T1000 (cell line): ENCODE results near the gene IQSEC3.
"Not testable (repeated sequence)": the region's sequence is repeated elsewhere in the genome, so short reads cannot be mapped to it uniquely, and the experiment has no call there.

Experiments used
- DNase-seq: peaks from one replicate; lab custom pipeline; 2025; ENCODE audit warnings: mixed read lengths; lab: John Stamatoyannopoulos, UW

IQSEC3 gene

GRCh38 chr12:214003-214741 is 147.6 kb downstream of the IQSEC3 start, which contains the start of gene SLC6A12:
SLC6A12 (minus strand) TSS chr12:214157; CDS start chr12:209986, 4,171 bp downstream.
- DNase-seq: no peak

GRCh38 chr12:215116-215515 is 148.5 kb downstream of the IQSEC3 start:
- no peak for DNase-seq

GRCh38 chr12:217029-217428 is 150.5 kb downstream of the IQSEC3 start:
- not testable (repeated sequence) for DNase-seq

- no peak for DNase-seq
These were observed 151.7 kb downstream of the IQSEC3 start for GRCh38 chr12:218221-218620.

GRCh38 chr12:218728-219590 is 152.4 kb downstream of the IQSEC3 start:
- DNase-seq: no peak

- DNase-seq: no peak
These were observed 153.4 kb downstream of the IQSEC3 start for GRCh38 chr12:219891-220352.

GRCh38 chr12:220491-220890 is 153.9 kb downstream of the IQSEC3 start:
- no peak for DNase-seq

- no peak for DNase-seq
These were observed 154.5 kb downstream of the IQSEC3 start for GRCh38 chr12:220946-221550.

GRCh38 chr12:221736-222135 is 155.2 kb downstream of the IQSEC3 start:
- no peak for DNase-seq

GRCh38 chr12:223841-224240 is 157.3 kb downstream of the IQSEC3 start:
- DNase-seq: no peak

GRCh38 chr12:224330-224729 is 157.8 kb downstream of the IQSEC3 start:
- DNase-seq: no peak

GRCh38 chr12:225012-225411 is 158.4 kb downstream of the IQSEC3 start:
- DNase-seq: no peak

GRCh38 chr12:226401-226800 is 159.8 kb downstream of the IQSEC3 start:
- DNase-seq: no peak

GRCh38 chr12:227286-227915 is 160.8 kb downstream of the IQSEC3 start:
- DNase-seq: no peak
